Esophagus mucosa (tissue), 1 donor: ENCODE data around the gene TTC13. TPM values are rescaled to one million over a fixed set of nuclear protein-coding genes. Genes with fewer than 3 reads are reported as not detected.
"Not testable (repeated sequence)": the region's sequence is repeated elsewhere in the genome, so short reads cannot be mapped to it uniquely, and the experiment has no call there.

ENCODE experiments used
- ATAC-seq: fragments of 200-7000 bp; cut with Tn5 transposase; one replicate; pipeline ENCODE4 v1.9.1; 2020
- total RNA-seq: library from RNA; stranded (reverse); gene quantifications from one replicate; pipeline ENCODE4 v1.2.4, GENCODE V29; 2023
- donor health status: DM: yes; HTN: yes; CAD: no.

The TTC13 gene
- total RNA-seq, 1 donor from 2014 or later: 6.6 TPM

DNA sequence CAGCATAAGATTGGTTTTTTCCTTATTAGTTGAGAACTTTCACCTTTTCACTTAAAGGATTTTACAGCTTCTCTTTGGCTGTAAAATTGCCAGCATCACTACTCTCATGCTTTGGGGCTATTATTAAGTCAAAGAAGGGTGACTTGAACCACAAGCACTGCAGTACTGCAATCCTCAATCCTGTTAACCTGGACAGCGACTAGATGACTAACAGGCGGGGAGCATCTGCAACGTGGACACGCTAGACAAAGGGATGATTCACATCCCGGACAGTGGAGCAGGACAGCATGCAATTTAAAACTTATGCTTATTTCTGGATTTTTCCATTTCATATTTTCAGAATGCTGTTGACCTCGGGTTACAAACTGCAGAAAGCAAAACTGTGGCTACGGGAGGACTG, 8.3 kb upstream of the TTC13 start:
- ATAC-seq: peak; percentile 62

DNA sequence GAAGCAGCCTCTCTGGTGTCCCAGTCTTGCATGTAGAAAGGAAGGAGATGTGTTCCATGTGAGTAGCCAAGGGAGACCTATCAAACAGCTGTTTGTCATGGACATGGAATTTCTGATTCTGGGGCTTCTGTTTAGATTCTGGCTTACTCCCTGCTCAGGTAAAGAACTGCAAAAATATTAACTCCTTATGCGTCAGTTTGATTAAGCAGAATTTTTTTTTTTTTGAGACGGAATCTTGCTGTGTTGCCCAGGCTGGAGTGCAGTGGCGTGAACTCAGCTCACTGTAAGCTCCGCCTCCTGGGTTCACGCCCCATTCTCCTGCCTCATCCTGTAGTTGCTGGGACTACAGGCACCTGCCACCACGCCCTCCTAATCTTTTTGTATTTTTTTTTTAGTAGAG, 7.0 kb upstream of the TTC13 start:
- no peak for ATAC-seq

DNA sequence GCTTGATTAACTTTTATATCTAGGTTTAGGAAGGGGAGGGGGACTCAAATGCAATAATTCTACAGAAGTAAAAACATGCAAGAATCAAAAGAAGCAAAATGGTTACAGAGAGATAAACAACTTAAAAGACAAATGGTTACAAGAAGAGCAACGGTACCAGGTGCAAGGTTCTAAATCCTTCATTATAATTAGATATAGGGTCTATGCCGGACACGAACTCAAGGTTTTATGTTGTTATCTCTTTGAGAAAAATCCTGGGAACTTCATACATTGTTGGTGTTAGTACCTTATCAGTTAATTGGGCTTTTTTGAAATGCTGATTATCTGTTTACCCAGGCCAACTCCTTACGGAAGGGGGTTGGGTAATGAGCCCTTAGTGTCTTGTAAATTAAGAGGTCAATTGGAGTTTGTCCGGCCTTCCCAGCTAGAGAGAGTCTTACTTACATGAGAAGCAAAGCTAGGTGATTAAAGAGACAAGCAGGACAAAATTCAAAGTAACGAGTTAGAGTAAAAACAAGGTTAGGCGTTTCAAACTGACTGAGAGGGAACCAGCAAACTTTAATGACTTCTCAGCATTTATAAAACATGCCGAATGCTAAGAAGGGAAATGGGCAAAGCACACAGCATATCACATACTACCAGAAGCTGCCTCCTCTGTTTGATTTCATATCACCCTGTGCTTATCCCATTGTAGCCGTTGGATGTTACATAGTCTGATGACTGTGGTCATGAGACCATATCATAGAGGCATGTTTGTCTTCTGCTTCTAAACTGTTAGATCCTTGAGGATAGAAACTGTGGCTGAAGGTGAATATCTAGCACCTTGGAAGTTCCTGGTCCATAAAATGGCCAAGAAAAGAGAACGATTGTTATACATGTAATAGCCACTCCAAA, 6.2 kb upstream of the TTC13 start:
- ATAC-seq: not testable (repeated sequence)

DNA sequence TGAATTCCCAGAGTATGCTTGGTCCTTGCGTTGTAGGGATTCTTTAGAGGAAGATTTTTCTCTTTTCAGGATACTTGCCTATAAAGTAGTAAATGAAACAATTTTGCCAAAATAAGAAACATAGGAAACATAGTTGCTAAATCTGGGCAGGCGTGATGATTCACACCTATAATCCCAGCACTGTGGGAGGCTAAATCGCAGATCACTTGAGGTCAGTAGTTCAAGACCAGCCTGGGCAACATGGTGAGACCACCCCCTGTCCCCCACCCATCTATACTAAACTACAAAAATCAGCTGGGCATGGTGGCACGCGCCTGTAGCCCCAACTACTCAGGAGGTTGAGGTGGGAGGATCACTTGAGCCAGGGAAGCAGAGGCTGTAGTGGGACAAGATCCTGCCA, 5.2 kb upstream of the TTC13 start:
- no peak for ATAC-seq

DNA sequence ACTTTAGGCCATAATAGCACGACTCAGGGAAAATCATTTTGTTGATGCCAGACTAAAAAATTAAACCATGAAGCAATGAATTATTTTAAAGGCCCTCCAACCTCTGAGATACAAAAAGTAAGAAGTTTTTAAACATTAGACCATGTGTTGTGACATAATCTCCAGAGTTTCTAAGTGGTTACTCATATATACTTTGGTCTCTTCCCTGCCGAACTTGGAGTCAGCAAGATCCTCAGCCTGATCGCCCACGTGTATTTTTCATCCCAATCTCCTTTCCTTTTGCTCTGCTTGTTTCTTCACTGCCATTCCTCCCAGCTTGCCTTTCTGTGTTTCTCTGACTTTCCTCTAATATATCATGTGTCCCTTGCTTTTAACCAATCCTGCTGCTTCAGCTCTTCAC, 4.0 kb upstream of the TTC13 start:
- ATAC-seq: no peak

DNA sequence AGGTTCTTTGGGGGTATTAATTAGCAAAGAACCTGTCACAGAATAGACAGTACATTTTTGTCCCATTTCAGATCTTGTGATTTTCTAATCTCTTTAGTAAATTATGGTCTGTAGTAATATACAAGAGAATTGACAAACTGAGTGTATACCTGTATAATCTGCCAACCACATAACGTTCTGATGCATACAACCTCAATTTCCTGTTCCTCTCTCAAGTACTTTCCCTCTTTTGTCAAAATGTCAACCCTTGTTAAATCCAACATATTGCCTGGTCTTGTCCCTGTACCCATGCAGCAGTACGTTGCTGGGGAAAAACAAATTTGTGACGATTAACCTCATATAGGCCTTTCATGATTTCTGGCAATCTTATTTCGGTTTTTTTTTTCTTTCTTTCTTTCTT, 1.3 kb upstream of the TTC13 start:
- no peak for ATAC-seq

DNA sequence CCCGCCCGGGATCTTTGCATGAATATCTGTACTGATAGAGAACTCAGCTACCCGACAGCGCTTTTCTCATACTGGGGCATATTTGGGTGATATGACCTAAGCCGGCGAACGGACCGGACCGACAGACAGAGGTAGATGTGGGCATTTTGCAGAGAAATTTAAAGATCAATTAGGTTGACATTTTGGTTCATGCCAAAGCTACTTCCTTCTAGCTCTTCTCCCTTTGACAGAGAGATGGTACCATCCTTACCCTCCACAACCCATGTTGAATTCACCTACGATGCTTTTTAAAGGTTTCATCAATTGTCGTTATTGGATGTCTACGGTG, 692 bp upstream of the TTC13 start:
- ATAC-seq: no peak

DNA sequence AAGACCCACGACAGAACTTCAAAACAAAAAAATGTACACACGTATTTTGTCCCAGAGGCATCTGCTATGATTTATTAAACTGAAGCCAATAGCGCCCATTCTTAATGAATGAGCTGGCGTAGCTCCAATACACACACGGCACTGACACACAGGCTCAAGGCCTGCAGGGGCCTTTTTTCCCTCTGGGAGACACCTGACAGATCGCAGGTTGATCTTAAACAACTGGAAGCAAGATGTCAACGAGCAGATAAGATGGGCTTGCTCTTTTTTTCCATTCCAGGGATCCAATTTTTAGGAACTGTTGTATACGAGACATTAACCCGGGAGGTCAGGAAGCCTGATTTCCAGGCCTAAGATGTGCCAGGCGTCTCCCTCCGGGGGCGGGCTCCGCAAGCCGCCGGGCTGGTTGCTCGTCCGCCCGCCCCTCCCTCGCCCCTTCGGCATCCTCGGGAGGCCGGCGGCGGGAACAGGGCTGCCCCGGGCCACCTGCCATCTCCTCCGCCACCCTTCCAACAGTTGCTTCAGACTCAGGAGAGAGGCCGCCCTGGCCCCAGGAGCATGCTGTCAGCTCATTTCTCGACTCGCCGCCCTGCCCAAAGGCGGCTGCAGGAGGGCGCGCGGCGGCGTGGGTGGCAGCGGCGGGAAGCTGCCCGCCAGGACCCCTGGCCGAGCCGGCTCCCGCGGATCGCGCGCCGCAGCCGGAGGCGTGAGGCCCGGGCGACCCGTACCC, 735 bp downstream of the TTC13 start:
- ATAC-seq: no peak

DNA sequence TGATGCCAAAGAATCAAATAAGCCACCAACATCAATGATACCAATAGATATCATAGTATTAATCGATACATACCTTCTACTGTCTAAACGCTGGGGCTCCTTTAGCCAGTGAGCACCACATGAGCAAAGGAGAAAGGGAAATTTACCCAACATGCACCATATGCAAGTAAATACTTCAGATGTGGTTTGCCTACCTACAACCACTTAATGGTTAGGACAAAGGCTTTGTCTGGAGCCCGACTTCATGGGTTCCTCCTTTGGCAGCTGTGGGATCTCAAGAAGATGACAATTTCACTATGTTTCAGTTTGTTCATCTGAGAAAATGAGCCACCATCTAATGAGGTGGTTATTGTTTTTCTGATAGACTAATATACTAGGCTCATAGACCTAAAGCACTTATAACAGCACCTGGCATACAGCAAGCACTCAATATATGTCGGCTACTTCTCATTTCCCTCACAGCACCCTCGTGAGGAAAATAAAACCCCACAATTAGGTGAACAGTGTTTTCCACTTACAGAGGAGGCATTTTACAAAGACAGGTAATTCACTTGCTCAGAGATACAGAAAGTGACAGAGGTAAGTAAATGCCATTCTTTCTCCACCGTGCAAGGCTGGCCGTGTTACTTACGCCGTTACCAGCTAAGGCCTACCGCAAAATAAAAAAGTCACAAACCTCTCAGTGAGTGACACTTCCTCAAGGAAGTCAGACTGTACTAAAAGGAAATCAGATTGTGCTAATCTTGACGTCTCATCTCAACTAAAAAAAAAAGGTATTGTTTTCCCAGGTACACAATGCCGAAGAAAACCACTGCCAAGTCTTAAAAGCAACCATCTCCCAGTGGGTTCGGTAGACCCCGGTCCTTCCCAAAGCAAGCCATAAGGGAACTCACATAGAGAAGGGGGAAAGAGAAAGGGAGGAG, 1.6 kb downstream of the TTC13 start:
- no peak for ATAC-seq

DNA sequence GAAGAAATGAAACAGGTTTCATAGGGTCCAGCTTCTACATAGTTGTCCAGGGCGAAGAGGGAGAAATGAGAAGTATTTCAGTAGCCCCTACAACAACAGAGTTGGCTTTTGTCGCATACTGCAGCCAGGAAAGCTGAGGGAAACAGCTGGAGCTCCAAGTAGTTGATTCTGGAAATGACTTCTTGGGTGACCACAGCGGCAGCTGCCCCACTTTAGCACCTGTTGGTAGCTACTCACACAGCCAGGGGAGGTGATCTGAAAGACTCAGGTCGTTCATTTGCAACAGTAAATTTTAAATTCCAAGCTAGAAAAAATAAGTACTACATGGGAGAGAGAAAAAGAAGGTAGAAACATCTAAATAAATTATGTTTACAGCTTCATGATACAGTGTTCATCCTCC, 2.3 kb downstream of the TTC13 start:
- ATAC-seq: no peak

DNA sequence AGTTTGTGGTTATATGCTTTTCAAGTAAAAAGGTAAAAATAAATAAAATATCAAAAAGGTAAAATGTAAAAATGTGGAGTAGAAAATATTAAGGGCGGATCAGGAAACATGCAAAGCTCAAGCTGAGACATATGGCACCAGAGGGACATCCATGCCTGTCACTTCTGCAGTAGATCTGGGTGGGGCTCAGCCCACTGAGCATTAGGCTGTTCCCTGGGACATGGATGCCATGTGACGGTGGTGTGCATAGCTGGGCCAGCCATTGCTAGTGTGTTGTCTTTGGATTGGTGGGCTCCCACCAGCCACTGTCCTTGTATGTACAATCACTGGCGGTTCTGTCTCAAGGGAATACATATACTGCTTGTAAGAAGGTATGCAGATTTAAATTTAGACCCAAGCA, 3.0 kb downstream of the TTC13 start:
- ATAC-seq: no peak

DNA sequence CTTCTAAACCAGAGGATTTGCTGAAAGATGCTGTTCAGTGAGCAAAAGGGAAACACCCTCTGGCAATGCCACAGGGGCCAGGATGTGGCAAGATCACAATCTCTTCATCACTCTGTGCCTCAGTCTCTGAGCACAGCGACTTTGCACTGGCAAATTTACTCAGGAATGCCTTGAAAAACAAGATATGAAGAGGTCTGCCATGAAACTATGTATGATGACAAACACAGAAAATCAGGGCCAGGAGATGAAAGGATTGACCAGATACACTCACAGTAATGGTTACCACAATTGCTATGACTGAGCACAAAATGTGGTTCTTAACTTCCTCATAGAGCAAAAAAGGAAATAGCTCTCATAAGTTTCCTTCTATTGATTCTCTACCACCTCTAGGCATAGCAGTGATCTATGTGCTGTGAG, 5.8 kb downstream of the TTC13 start:
- ATAC-seq: peak; percentile 30

DNA sequence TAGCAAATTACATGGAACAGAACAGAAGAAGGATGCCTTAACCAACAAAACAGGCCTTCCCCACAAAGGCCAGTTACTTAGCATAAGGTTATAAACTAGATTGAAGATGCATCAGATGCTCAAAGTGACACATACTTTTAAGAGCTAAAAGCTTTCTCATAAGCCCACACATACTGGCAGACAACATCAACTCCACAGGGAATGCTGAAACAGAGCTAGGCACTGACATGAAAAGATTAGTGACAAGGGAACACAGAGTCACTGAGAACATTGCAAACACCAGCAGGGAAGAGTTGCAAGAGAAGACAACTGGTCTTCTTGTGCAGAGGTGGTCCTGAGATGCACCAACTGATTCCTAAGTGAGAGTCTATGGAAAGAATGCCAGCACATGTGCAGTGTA, 6.9 kb downstream of the TTC13 start:
- no peak for ATAC-seq

DNA sequence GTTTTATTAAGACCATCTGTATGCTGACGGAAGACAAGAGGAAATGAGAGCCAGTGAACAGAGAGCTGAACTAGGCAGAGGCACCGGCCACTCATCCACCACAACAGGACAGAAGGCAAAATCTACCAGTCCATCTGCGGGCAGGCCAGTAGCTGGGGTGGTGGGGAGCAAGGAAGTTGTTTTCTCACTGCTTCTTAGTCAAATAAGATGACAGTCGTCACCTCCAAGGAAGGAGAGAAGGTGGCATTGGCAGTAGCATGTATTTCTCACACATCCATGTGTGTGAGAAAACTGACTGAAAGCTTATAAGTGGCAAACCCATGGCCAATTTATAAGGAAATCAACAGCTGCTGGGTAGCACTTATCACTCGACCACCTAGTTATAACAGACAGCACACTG, 8.2 kb downstream of the TTC13 start:
- ATAC-seq: no peak

DNA sequence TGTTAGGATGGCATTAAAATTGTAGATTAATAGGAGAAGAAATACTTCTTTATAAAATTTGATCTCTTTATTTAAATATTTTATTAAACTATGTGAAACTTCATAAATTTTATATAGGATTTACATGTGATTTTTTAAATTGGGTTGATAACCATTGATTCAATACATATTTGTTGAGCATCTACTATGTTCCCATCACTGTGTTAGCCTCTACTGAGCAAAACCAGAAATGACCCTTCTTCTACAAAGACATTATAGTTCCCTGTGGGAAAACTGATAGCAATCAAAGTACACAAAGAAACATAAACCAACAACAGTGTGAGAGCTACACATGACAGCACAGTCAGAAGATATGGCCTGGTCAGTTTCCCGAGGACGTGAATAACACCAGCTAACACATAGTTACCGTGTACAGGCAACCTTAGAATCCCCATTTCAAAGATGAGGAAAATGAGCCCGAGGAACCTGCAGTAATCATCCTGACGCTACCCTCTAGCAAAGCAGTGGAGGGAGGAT, 12.2 kb downstream of the TTC13 start:
- ATAC-seq: no peak

DNA sequence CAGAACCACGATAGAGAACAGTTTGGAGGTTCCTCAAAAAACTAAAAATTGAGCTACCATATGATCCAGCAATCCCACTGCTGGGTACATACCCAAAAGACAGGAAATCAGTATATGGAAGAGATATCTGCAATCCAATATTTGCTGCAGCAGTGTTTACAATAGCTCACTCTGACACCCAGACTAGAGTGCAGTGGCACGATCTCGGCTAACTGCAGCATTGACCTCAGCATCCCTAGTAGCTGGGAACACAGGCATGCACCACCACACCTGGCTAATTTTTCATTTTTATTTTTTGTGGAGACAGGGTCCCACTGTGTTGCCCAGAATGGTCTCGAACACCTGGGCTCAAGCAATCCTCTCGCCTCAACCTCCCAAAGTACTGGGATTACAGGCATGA, 13.1 kb downstream of the TTC13 start:
- ATAC-seq: no peak

DNA sequence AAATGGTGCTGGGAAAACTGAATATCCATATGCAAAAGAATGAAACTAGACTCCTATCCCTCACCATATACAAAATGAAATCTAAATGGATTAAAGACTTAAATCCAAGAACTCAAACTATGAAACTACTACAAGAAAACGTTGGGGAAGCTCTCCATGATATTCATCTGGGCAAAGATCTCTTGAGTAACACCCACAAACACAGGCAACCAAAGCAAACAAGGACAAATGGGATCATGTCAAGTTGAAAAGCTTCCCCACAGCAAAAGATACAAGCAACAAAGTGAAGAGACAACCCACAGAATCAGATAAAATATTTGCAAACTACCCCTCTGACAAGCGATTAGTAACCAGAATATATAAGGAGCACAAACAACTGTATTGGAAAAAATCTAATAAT, 13.8 kb downstream of the TTC13 start:
- no peak for ATAC-seq

DNA sequence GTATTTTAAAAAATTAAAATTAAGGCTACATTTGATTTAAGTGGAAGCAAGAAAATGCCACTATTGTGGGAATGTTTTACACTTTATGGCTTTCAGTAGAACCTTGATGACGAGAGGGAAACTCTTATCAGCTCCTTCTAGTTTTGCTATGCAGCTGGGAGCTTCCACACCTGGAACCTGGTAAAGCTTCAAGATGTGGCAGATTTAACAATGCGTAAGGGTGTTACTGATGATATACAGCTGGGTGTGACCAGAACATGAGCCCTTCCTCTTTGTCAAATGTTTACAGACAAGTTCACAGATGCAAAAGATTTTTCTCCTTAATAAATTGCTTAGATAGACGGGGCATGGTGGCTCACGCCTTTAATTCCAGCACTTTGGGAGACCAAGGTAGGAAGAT, 20.3 kb downstream of the TTC13 start:
- ATAC-seq: no peak

DNA sequence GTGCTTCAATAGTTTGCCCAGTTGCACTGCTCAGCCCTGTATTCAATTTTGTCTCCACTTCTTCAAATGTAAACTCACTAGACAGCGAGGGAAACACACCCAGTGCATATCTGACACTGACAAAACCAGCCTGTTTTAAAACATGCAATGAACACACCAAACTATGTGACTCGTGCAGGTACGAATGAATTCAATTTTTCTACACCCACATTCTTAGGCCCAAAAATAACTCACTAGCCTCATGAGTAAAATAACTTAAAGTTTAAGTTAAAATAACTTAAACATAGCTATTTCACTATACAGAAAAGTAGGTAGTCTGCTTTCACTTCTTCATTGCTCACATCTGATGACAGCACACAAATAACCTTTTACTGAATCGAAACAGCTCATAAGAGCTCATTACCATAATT, 21.1 kb downstream of the TTC13 start:
- no peak for ATAC-seq

DNA sequence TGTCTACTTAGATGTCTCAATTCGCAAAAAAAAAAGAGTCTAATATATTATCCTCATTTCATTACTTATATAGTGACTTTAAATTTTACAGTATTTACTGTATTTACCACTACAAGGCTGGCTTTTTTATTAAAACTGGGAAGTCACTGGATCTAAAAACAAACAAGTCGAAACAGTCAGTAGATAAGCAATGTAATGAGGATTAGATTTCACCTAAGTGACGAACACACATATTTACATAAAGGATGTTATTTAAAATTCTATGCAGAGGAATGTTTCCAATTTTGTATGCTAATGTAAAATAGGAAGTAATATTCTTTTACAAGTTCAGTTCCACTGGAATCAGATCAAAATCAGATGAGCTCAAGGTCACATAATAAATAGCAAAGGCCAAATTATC, 28.3 kb downstream of the TTC13 start:
- ATAC-seq: no peak

DNA sequence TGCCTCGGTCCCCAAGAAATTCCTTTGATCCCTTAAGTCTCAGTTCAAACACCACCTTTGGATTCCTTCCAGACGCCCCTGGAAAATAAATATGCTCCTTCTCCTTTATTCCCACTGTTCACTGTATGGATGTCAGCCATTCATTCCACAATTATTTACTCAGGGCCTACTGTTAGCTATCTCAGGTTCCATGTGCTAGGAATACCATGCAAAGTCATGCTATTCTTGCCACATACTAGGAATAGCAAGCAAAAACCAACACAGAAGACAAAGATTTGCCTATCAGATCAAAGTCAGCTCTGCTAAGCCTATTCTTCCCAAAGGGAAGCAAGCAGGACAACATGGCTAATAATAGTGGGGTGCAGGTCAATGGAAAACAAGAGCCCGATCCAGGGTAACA, 29.8 kb downstream of the TTC13 start:
- ATAC-seq: no peak

DNA sequence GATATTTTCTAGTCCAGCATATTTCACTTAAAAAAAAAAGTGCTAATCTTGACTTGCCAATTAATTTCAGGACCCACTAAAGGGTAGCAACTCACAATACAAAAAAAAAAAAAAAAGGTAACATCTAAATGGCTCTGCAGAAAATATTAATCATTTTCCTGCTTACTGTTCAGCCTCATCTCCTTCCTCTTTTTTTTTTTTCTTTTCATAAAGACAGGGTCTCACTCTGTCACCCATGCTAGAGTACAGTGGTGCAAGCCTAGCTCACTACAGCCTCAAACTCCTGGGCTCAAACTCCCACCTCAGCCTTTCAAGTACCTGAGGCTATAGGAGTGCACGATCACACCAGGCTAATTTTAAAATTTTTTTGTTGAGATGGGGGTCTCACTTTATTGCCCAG, 30.4 kb downstream of the TTC13 start:
- ATAC-seq: no peak

DNA sequence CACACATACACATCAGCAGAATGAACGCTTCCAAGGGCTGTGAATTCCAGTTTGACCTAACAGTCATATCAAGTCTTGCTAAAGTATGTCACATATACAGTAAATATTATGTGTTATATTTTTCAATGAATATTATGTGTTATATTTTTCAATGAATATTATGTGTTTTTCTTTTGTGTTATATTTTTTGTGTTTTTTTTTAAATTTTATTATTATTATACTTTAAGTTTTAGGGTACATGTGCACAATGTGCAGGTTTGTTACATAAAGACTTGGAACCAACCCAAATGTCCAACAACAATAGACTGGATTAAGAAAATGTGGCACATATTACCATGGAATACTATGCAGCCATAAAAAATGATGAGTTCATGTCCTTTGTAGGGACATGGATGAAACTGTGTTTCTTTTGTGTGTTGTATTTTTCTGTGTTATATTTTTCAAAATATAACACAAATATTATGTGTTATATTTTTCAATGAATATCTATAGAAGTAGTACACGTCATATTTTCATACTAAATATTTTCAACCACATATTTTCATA, 35.5 kb downstream of the TTC13 start:
- ATAC-seq: no peak
